H1 (cell line): ENCODE data around the gene OR4E1. TPM values are rescaled to one million over a fixed set of nuclear protein-coding genes. Genes with fewer than 3 reads are reported as not detected.

ENCODE experiments used
- CTCF ChIA-PET: fragments of 300-600 bp; sonication (Branson Sonifier 250); formaldehyde crosslinking; loops from one replicate; lab custom pipeline; 2021; ENCODE audit not compliant: partially characterized antibody; lab: Charles Lee
- POLR2A ChIA-PET: fragments of 300-600 bp; sonication (Branson Sonifier 250); formaldehyde crosslinking; loops from one replicate; lab custom pipeline; 2021; ENCODE audit warnings: inconsistent platforms; ENCODE audit not compliant: partially characterized antibody; lab: Charles Lee
- DNase-seq, 2 experiments: peaks; one replicate each; pipeline versions ENCODE4 v3.0.0 to v3.0.0-alpha.2; 2010 to 2022; ENCODE audit warnings: low spot score in 2 of 2, low read depth in 1 of 2, mixed read lengths in 1 of 2
- FAIRE-seq: peaks from 2 replicates; lab custom pipeline; 2011; peaks lifted over from hg19 to GRCh38; lab: Jason Lieb, UNC
- H2AFZ ChIP-seq: 2 replicates; pipeline ENCODE4 v1.8.1; 2012; ENCODE audit warnings: low read length, inconsistent platforms
- H2AK5ac ChIP-seq: 2 replicates; pipeline ENCODE4 v1.6.1; 2013; ENCODE audit warnings: low read depth, low read length
- H2BK120ac ChIP-seq: replicated peaks from 2 replicates; pipeline ENCODE3; 2013; ENCODE audit warnings: low read depth, low read length, inconsistent platforms
- H2BK12ac ChIP-seq: 2 replicates; pipeline ENCODE4 v1.6.1; 2013; ENCODE audit warnings: low read depth, low read length
- H2BK15ac ChIP-seq: 2 replicates; pipeline ENCODE4 v1.6.1; 2013; ENCODE audit warnings: low read length
- H2BK20ac ChIP-seq: 2 replicates; pipeline ENCODE4 v1.6.1; 2013; ENCODE audit warnings: low read length
- H2BK5ac ChIP-seq: 2 replicates; pipeline ENCODE4 v1.6.1; 2013; ENCODE audit warnings: low read depth, low read length
- H3K14ac ChIP-seq: 2 replicates; pipeline ENCODE4 v1.6.1; 2013; ENCODE audit warnings: inconsistent platforms; ENCODE audit not compliant: insufficient read length
- H3K18ac ChIP-seq: 2 replicates; pipeline ENCODE4 v1.6.1; 2013; ENCODE audit warnings: low read length; ENCODE audit errors: extremely low read depth
- H3K23ac ChIP-seq: 2 replicates; pipeline ENCODE4 v1.6.1; 2013; ENCODE audit warnings: inconsistent platforms; ENCODE audit not compliant: insufficient read length
- H3K23me2 ChIP-seq: 2 replicates; pipeline ENCODE4 v1.6.1; 2013; ENCODE audit warnings: low read depth, low read length
- H3K27ac ChIP-seq: 2 replicates; pipeline ENCODE4 v1.6.1; 2011; ENCODE audit warnings: low read depth, low read length, inconsistent platforms
- H3K27me3 ChIP-seq, 4 experiments: replicated peaks in 1 of 4; 1 replicate in 1 of 4; 2 replicates in 3 of 4; pipeline versions ENCODE4 v1.6.1 to v1.8.1; 2011 to 2013; ENCODE audit warnings: low read length in 3 of 4, mild to moderate bottlenecking in 3 of 4, inconsistent platforms in 2 of 4, mixed read lengths in 2 of 4, moderate library complexity in 1 of 4; ENCODE audit not compliant: control insufficient read depth in 3 of 4, insufficient read depth in 3 of 4; ENCODE audit errors: extremely low read depth in 1 of 4
- H3K36me3 ChIP-seq, 4 experiments: 2 replicates each; pipeline versions ENCODE4 v1.6.1 to v1.8.1; 2011 to 2013; ENCODE audit warnings: mild to moderate bottlenecking in 4 of 4, low read length in 3 of 4, moderate library complexity in 2 of 4, control low read depth in 1 of 4, inconsistent platforms in 1 of 4; ENCODE audit not compliant: insufficient read depth in 4 of 4, control insufficient read depth in 2 of 4
- H3K4ac ChIP-seq: replicated peaks from 2 replicates; pipeline ENCODE3; 2013; ENCODE audit warnings: low read length, low read depth, mixed read lengths, inconsistent platforms; ENCODE audit not compliant: insufficient read length
- H3K4me1 ChIP-seq, 4 experiments: replicated peaks in 1 of 4; 1 replicate in 1 of 4; 2 replicates in 3 of 4; pipeline versions ENCODE4 v1.6.1 to v1.8.1; 2011 to 2013; ENCODE audit warnings: low read length in 3 of 4, inconsistent platforms in 2 of 4, mixed read lengths in 1 of 4; ENCODE audit not compliant: insufficient read depth in 4 of 4, control insufficient read depth in 3 of 4
- H3K4me2 ChIP-seq, 2 experiments: 2 replicates each; pipeline versions ENCODE4 v1.6.1 to v1.8.1; 2011 to 2013; ENCODE audit warnings: low read depth in 2 of 2, low read length in 2 of 2, control low read depth in 1 of 2, inconsistent platforms in 1 of 2, mild to moderate bottlenecking in 1 of 2; ENCODE audit not compliant: insufficient read depth in 1 of 2
- H3K4me3 ChIP-seq, 4 experiments: fragments of 200-600, 300-600 bp in 1 of 4; sonication (generic), shearing (Covaris generic), sonication (Bioruptor Twin) in 1 of 4; 2 replicates each; pipeline versions ENCODE4 v1.5.1 to v1.8.1; 2011 to 2016; ENCODE audit warnings: low read length in 4 of 4, low read depth in 3 of 4, control low read depth in 2 of 4, inconsistent platforms in 2 of 4, mild to moderate bottlenecking in 2 of 4, mixed read lengths in 1 of 4, moderate library complexity in 1 of 4; ENCODE audit not compliant: insufficient read depth in 2 of 4; ENCODE audit errors: extremely low read depth in 1 of 4
- H3K56ac ChIP-seq: replicated peaks from 2 replicates; pipeline ENCODE3; 2013; ENCODE audit warnings: low read depth, mild to moderate bottlenecking, mixed read lengths, low read length, inconsistent platforms; ENCODE audit not compliant: insufficient read length
- H3K79me1 ChIP-seq: 2 replicates; pipeline ENCODE4 v1.6.1; 2013; ENCODE audit warnings: low read depth, low read length, control low read depth
- H3K79me2 ChIP-seq, 2 experiments: 2 replicates each; pipeline versions ENCODE4 v1.6.1 to v1.8.1; 2012 to 2013; ENCODE audit warnings: low read length in 2 of 2, mild to moderate bottlenecking in 2 of 2, inconsistent platforms in 1 of 2; ENCODE audit not compliant: insufficient read depth in 2 of 2, control insufficient read depth in 1 of 2
- H3K9ac ChIP-seq, 4 experiments: replicated peaks in 1 of 4; 1 replicate in 1 of 4; 2 replicates in 3 of 4; pipeline versions ENCODE4 v1.6.1 to v1.8.1; 2011 to 2013; ENCODE audit warnings: low read depth in 3 of 4, low read length in 3 of 4, control low read depth in 2 of 4, mild to moderate bottlenecking in 2 of 4, moderate library complexity in 2 of 4, inconsistent platforms in 1 of 4; ENCODE audit errors: extremely low read depth in 1 of 4
- H3K9me3 ChIP-seq, 2 experiments: 2 replicates each; pipeline versions ENCODE4 v1.6.1 to v1.8.1; 2012 to 2013; ENCODE audit warnings: mild to moderate bottlenecking in 2 of 2, moderate library complexity in 2 of 2, control low read depth in 1 of 2, inconsistent platforms in 1 of 2, low read depth in 1 of 2, low read length in 1 of 2, mixed read lengths in 1 of 2; ENCODE audit not compliant: insufficient read depth in 2 of 2
- H4K20me1 ChIP-seq, 2 experiments: replicated peaks in 1 of 2; 2 replicates each; pipeline versions ENCODE3 to v1.8.1; 2011 to 2013; ENCODE audit warnings: inconsistent platforms in 2 of 2, low read length in 2 of 2, mild to moderate bottlenecking in 1 of 2; ENCODE audit not compliant: insufficient read depth in 2 of 2, control insufficient read depth in 1 of 2
- H4K5ac ChIP-seq: 2 replicates; pipeline ENCODE4 v1.6.1; 2013; ENCODE audit warnings: low read length, low read depth, mixed read lengths, inconsistent platforms; ENCODE audit not compliant: insufficient read length
- H4K8ac ChIP-seq: 2 replicates; pipeline ENCODE4 v1.8.0; 2013; ENCODE audit warnings: mild to moderate bottlenecking, moderate library complexity, low read length, inconsistent platforms; ENCODE audit not compliant: insufficient read depth; ENCODE audit errors: extremely low read depth
- H4K91ac ChIP-seq: replicated peaks from 2 replicates; pipeline ENCODE3; 2013; ENCODE audit warnings: low read length, mixed read lengths, inconsistent platforms; ENCODE audit not compliant: insufficient read length
- CHD1 ChIP-seq: IDR thresholded peaks from 2 replicates; pipeline ENCODE4 v1.6.1; 2012; ENCODE audit warnings: low read depth, low read length, improper control_type of control experiment
- MAFK ChIP-seq: IDR thresholded peaks from 2 replicates; pipeline ENCODE4 v1.6.1; 2012; ENCODE audit warnings: low read depth, mild to moderate bottlenecking, improper control_type of control experiment, low read length
- SIN3A ChIP-seq, 2 experiments: IDR thresholded peaks in 1 of 2; conservative IDR thresholded peaks in 1 of 2; 2 replicates each; pipeline ENCODE4 v1.6.1; 2011 to 2012; ENCODE audit warnings: low read length in 2 of 2, improper control_type of control experiment in 1 of 2, low read depth in 1 of 2, mild to moderate bottlenecking in 1 of 2
- TAF1 ChIP-seq: IDR thresholded peaks from 2 replicates; pipeline ENCODE4 v1.6.1; 2011; ENCODE audit warnings: mild to moderate bottlenecking, low read depth, low read length
- WGBS, 2 experiments: shearing (Covaris generic) in 1 of 2; methylation state at CpG; one replicate each; pipeline versions ENCODE4 v1.1.6 to v1.1.7; 2013 to 2015; ENCODE audit warnings: low lambda C conversion rate in 2 of 2, mixed read lengths in 2 of 2, inconsistent platforms in 1 of 2, low coverage in 1 of 2, missing lambda C conversion rate in 1 of 2; ENCODE audit not compliant: insufficient replicate concordance in 2 of 2, insufficient coverage in 1 of 2, insufficient read length in 1 of 2; ENCODE audit errors: extremely low coverage in 1 of 2, missing lambda C conversion rate in 1 of 2; 5-methylcytosine and 5-hydroxymethylcytosine counted together
- polyA plus RNA-seq, 7 experiments: library from polyadenylated mRNA; depleted of rRNA in 3 of 7; stranded (reverse) in 5 of 7; unstranded in 2 of 7; fragments of >200 nt in 5 of 7; fragments of 200-250 nt in 2 of 7; gene quantifications; 1 replicate in 5 of 7; 2 replicates in 1 of 7; 4 replicates in 1 of 7; pipeline versions ENCODE4 v1.2.1 to v1.2.3, GENCODE V29; 2011 to 2013; ENCODE audit warnings: missing spikeins in 2 of 7, mixed read lengths in 2 of 7
- total RNA-seq: library from RNA; stranded (reverse); fragmentation: NEBNext Ultra II Directional; extraction: Animal tissue kit (Norgen Biotek cat#: 25700); gene quantifications from 2 replicates; pipeline ENCODE4 v1.2.1, GENCODE V29; 2021

The OR4E1 gene
- total and polyA plus RNA-seq, 2 of the 8 experiments (the other 6 are each of a cell fraction or from before 2014, with no cell fraction given), result not detected

DNA sequence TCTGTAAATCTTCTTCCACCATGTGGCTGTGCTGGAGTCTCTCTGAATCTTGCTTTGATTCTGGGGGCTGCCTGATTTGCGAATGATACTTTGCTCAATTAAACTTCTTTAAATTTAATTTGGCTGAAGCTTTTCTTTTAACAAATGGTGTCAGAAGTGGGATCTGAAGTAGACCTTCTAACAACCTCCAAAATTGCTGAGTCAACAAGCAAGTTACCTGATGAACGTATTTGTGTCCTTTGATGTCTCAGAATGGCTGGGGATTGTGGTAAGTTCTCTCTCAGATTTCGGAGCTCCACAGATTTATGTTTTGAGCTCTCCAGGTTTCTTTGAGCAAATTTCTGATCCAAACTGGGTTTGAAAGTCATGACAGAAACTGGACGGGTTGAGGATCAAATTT lies 1.9 kb upstream of the OR4E1 start:
- no peak overlapping the region for H2BK12ac ChIP-seq
- H3K23me2 ChIP-seq, result no peaks in the 10 kb centered on the region
- H2AK5ac ChIP-seq, result no peak overlapping the region
- H3K36me3 ChIP-seq, result no peaks in the 10 kb centered on the region
- no peaks in the 10 kb centered on the region for H3K27me3 ChIP-seq
- peak; percentile 28 for FAIRE-seq
- DNase-seq, result no peak
- ChIA-PET POLR2A (interaction anchor here (0.6 kb wide), 1 partner anchor 967 kb away, joined by 5 read pairs; no protein-coding TSS in a partner anchor), CTCF (interaction anchor here (0.8 to 2.9 kb wide), 4 partner anchors 14 to 48 kb away, joined by 3 to 11 read pairs (median 4); no protein-coding TSS in a partner anchor)
- no peak for TF ChIP-seq SIN3A (conservative IDR thresholded peaks at IDR 0.05 in 1 of 2, IDR thresholded peaks at IDR 0.05 in 1 of 2; ENCODE audit: low read depth in 1 of 2, low read length in 2 of 2)
- peak; percentile 30; the same call in 1 of the 2 replicates for TF ChIP-seq MAFK
- TF ChIP-seq CHD1, result no peak
- TF ChIP-seq TAF1, result no peak
- no peak overlapping the region for H2BK120ac ChIP-seq
- no peak overlapping the region for H2AFZ ChIP-seq
- H3K4me2 ChIP-seq, result no peak overlapping the region
- no peak overlapping the region for H3K9ac ChIP-seq
- no peak overlapping the region for H3K14ac ChIP-seq
- H3K9me3 ChIP-seq, result no peaks in the 10 kb centered on the region
- H3K4me3 ChIP-seq, result no peak overlapping the region
- no peaks in the 10 kb centered on the region for H3K79me2 ChIP-seq
- H2BK20ac ChIP-seq, result no peak overlapping the region
- no peak overlapping the region for H4K91ac ChIP-seq
- no peak overlapping the region for H3K56ac ChIP-seq
- no peak overlapping the region for H3K4ac ChIP-seq
- no peak overlapping the region for H3K27ac ChIP-seq
- no peaks in the 10 kb centered on the region for H3K4me1 ChIP-seq
- no peak overlapping the region for H2BK5ac ChIP-seq
- H4K20me1 ChIP-seq, result no peaks in the 10 kb centered on the region
- H3K18ac ChIP-seq, result no peak overlapping the region
- H3K79me1 ChIP-seq, result no peaks in the 10 kb centered on the region
- no peak overlapping the region for H4K5ac ChIP-seq
- H2BK15ac ChIP-seq, result no peak overlapping the region
- no peak overlapping the region for H4K8ac ChIP-seq
- no peak overlapping the region for H3K23ac ChIP-seq
- WGBS, 2 experiments, result 85% methylated on average over 4 of the region's 4 CpGs; no CpG with 5 or more reads in 1 of the 2 experiments
